Fibroblast of the aortic adventitia (primary cell): ENCODE measurements around the gene ATN1. TPM values are rescaled to one million over a fixed set of nuclear protein-coding genes. Genes with fewer than 3 reads are reported as not detected.

Source experiments
- DNase-seq: peaks from one replicate; pipeline ENCODE4 v3.0.0-alpha.2; 2010; ENCODE audit warnings: low read depth
- H3K4me3 ChIP-seq: 2 replicates; pipeline ENCODE4 v1.5.1; 2011; ENCODE audit warnings: low read depth, mild to moderate bottlenecking, control low read depth, low read length, moderate library complexity
- CTCF ChIP-seq: IDR thresholded peaks from 2 replicates; pipeline ENCODE4 v1.5.1; 2011; ENCODE audit warnings: mild to moderate bottlenecking, low read length, control low read depth, inconsistent platforms; ENCODE audit not compliant: insufficient read depth
- total RNA-seq: library from RNA; depleted of rRNA; stranded (reverse); fragments of >200 nt; gene quantifications from 2 replicates; pipeline ENCODE4 v1.2.3, GENCODE V29; 2012; ENCODE audit warnings: low replicate concordance

Gene ATN1
- total RNA-seq, 1 donor = 13.6 TPM

- H3K4me3 ChIP-seq = no peak overlapping the region
- no peak for TF ChIP-seq CTCF
- DNase-seq = no peak
These were observed 5.0 kb downstream of the ATN1 start for GRCh38 chr12:6932766-6933165.

GRCh38 chr12:6934110-6934509, 6.4 kb downstream of the ATN1 start:
- DNase-seq = peak; percentile 41
- TF ChIP-seq CTCF = no peak
- H3K4me3 ChIP-seq = no peak overlapping the region

DNA sequence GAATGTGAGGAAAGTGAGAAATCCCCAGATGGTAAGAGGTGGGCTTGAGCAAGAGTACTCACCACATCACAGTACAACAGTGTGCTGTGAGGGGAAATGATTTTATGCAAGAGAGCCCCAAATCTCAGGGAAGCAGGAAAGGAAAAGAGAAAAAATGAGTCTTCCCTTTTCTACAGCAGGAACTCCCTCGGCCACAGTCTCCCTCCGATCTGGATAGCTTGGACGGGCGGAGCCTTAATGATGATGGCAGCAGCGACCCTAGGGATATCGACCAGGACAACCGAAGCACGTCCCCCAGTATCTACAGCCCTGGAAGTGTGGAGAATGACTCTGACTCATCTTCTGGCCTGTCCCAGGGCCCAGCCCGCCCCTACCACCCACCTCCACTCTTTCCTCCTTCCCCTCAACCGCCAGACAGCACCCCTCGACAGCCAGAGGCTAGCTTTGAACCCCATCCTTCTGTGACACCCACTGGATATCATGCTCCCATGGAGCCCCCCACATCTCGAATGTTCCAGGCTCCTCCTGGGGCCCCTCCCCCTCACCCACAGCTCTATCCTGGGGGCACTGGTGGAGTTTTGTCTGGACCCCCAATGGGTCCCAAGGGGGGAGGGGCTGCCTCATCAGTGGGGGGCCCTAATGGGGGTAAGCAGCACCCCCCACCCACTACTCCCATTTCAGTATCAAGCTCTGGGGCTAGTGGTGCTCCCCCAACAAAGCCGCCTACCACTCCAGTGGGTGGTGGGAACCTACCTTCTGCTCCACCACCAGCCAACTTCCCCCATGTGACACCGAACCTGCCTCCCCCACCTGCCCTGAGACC, 7.8 kb downstream of the ATN1 start:
- TF ChIP-seq CTCF = no peak

GRCh38 chr12:6936194-6936635, 8.5 kb downstream of the ATN1 start:
- no peak for TF ChIP-seq CTCF
- DNase-seq = no peak

More for the DNA sequence above, 7.8 kb downstream of the ATN1 start:
- DNase-seq = no peak
- no peak overlapping the region for H3K4me3 ChIP-seq

GRCh38 chr12:6936636-6937480, 9.1 kb downstream of the ATN1 start:
- peak overlapping the region; percentile 68 for H3K4me3 ChIP-seq
- no peak for DNase-seq
- TF ChIP-seq CTCF = no peak

More at GRCh38 chr12:6936194-6936635, 8.5 kb downstream of the ATN1 start:
- H3K4me3 ChIP-seq = no peak overlapping the region

GRCh38 chr12:6937481-6938352, 10.0 kb downstream of the ATN1 start:
- peak; percentile 92 for DNase-seq
- H3K4me3 ChIP-seq = peak overlapping the region; percentile 68
- peak; percentile 97 for TF ChIP-seq CTCF
